ENCODE results near the gene IL2RG.

GRCh38 chrX:71085900-71086299 lies 25.5 kb downstream of the IL2RG start:
- TF ChIP-seq GATA3 (IDR thresholded peaks at IDR 0.05; ENCODE audit: low read depth, low read length): no peak
- TF ChIP-seq GATA2 (IDR thresholded peaks at IDR 0.05; ENCODE audit: low read depth, low read length): no peak

Data from SH-SY5Y (cell line).